K562 (cell line): ENCODE data around the gene ALG14. TPM values are rescaled to one million over a fixed set of nuclear protein-coding genes. Genes with fewer than 3 reads are reported as not detected.

Experiments used
- ATAC-seq: fragments of 200-7000 bp; cut with Tn5 transposase; 3 replicates; pipeline ENCODE4 v1.9.1; 2020; ENCODE audit warnings: moderate library complexity
- BruUV-seq: library from RNA; stranded (reverse); fragments of 400-500 nt; replicated peaks from 2 replicates; lab custom pipeline; 2021; lab: Mats Ljungman, UMichigan
- CTCF ChIA-PET: fragments of 300-600 bp; formaldehyde crosslinking; extraction: SDS; loops from one replicate; lab custom pipeline; 2021; ENCODE audit warnings: low intra/inter-chr PET ratio; lab: Yijun Ruan, JAX
- POLR2A ChIA-PET: fragments of 300-600, 350-650 bp; sonication (Branson Sonifier 250); formaldehyde crosslinking; extraction: SDS; loops from one replicate; lab custom pipeline; 2021; ENCODE audit warnings: antibody characterized with exemption, inconsistent platforms; lab: Yijun Ruan, JAX
- DNase-seq, 4 experiments: peaks; one replicate each; pipeline versions ENCODE4 v3.0.0 to v3.0.0-alpha.2; 2011 to 2018; ENCODE audit warnings: low spot score in 3 of 4, mixed read lengths in 3 of 4; ENCODE audit errors: extremely low read depth in 1 of 4
- FAIRE-seq: peaks from 2 replicates; lab custom pipeline; 2011; peaks lifted over from hg19 to GRCh38; lab: Jason Lieb, UNC
- H2AFZ ChIP-seq: 2 replicates; pipeline ENCODE4 v1.6.0; 2011; ENCODE audit warnings: low read depth, low read length, control low read depth, inconsistent platforms
- H3K27ac ChIP-seq: fragments of 200-600 bp; 3 replicates; pipeline ENCODE4 v1.8.0; 2011; ENCODE audit warnings: low read depth, mild to moderate bottlenecking, control low read depth, inconsistent platforms, low read length, moderate library complexity, mixed read lengths; ENCODE audit errors: extremely low read depth
- H3K27me3 ChIP-seq, 2 experiments: fragments of 300-600 bp in 1 of 2; 2 replicates in 1 of 2; 3 replicates in 1 of 2; pipeline versions ENCODE4 v1.6.0 to v1.8.0; 2011; ENCODE audit warnings: inconsistent platforms in 2 of 2, low read length in 2 of 2, mild to moderate bottlenecking in 1 of 2, mixed read lengths in 1 of 2, moderate library complexity in 1 of 2; ENCODE audit not compliant: control insufficient read depth in 2 of 2, insufficient read depth in 2 of 2
- H3K36me3 ChIP-seq: fragments of 300-600 bp; 3 replicates; pipeline ENCODE4 v1.8.0; 2011; ENCODE audit warnings: mild to moderate bottlenecking, low read length, inconsistent platforms; ENCODE audit not compliant: control insufficient read depth, insufficient read depth
- H3K4me1 ChIP-seq, 2 experiments: fragments of 200-600 bp in 1 of 2; replicated peaks in 1 of 2; 2 replicates in 1 of 2; 3 replicates in 1 of 2; pipeline versions ENCODE4 v1.5.1 to v1.8.0; 2011; ENCODE audit warnings: inconsistent platforms in 2 of 2, low read length in 2 of 2, mild to moderate bottlenecking in 1 of 2, mixed read lengths in 1 of 2, moderate library complexity in 1 of 2; ENCODE audit not compliant: control insufficient read depth in 2 of 2, insufficient read depth in 2 of 2
- H3K4me2 ChIP-seq: 2 replicates; pipeline ENCODE4 v1.6.1; 2011; ENCODE audit warnings: low read length, control low read depth, inconsistent platforms, mixed read lengths; ENCODE audit not compliant: insufficient read depth
- H3K4me3 ChIP-seq: fragments of 200-600 bp; sonication (generic), shearing (Covaris generic); 2 replicates; pipeline ENCODE4 v1.5.1; 2016; ENCODE audit warnings: control low read depth, inconsistent platforms
- H3K79me2 ChIP-seq: fragments of 200-600 bp; 3 replicates; pipeline ENCODE4 v1.8.0; 2011; ENCODE audit warnings: low read length, inconsistent platforms; ENCODE audit not compliant: control insufficient read depth, insufficient read depth
- H3K9ac ChIP-seq, 2 experiments: 2 replicates each; pipeline versions ENCODE4 v1.6.0 to v1.6.1; 2011; ENCODE audit warnings: low read depth in 2 of 2, low read length in 2 of 2, control low read depth in 1 of 2, inconsistent platforms in 1 of 2, mild to moderate bottlenecking in 1 of 2, mixed read lengths in 1 of 2; ENCODE audit not compliant: insufficient read depth in 1 of 2
- H3K9me1 ChIP-seq: one replicate; pipeline ENCODE4 v1.6.0; 2011; ENCODE audit warnings: inconsistent platforms, mild to moderate bottlenecking, low read length, moderate library complexity; ENCODE audit not compliant: control insufficient read depth, insufficient read depth
- H3K9me3 ChIP-seq: replicated peaks from 2 replicates; pipeline ENCODE4 v1.5.1; 2011; ENCODE audit warnings: low read depth, low read length, inconsistent platforms; ENCODE audit not compliant: control insufficient read depth, insufficient read depth
- H4K20me1 ChIP-seq: replicated peaks from 2 replicates; pipeline ENCODE4 v1.6.1; 2011; ENCODE audit warnings: low read length, inconsistent platforms, mixed read lengths; ENCODE audit not compliant: control insufficient read depth, insufficient read depth
- ARNT ChIP-seq, 2 experiments: fragments of 450-650 bp; IDR thresholded peaks; 2 replicates each; pipeline ENCODE4 v1.6.1; 2016; ENCODE audit warnings: mild to moderate bottlenecking in 1 of 2
- ASH1L ChIP-seq: fragments of 450-650 bp; IDR thresholded peaks from 2 replicates; pipeline ENCODE4 v1.6.1; 2018; ENCODE audit warnings: borderline replicate concordance, mild to moderate bottlenecking, low read depth; ENCODE audit not compliant: partially characterized antibody
- GTF2E2 ChIP-seq: fragments of 200-800 bp; sonication (Bioruptor generic); IDR thresholded peaks from 2 replicates; pipeline ENCODE4 v1.6.1; 2016; ENCODE audit warnings: missing genetic modification characterization, missing compliant biosample characterization
- HDAC8 ChIP-seq: fragments of 450-650 bp; IDR thresholded peaks from 2 replicates; pipeline ENCODE4 v1.6.1; 2016; ENCODE audit warnings: mild to moderate bottlenecking, missing genetic modification characterization, moderate library complexity, missing compliant biosample characterization
- L3MBTL2 ChIP-seq: fragments of 450-650 bp; IDR thresholded peaks from 2 replicates; pipeline ENCODE4 v1.6.1; 2016; ENCODE audit warnings: mild to moderate bottlenecking, moderate library complexity
- PHB2 ChIP-seq: fragments of 450-650 bp; IDR thresholded peaks from 2 replicates; pipeline ENCODE4 v1.6.1; 2017; ENCODE audit warnings: low read depth
- PHTF2 ChIP-seq: fragments of 250-450 bp; sonication (Bioruptor Pico); IDR thresholded peaks from 2 replicates; pipeline ENCODE4 v1.5.0; 2021; ENCODE audit warnings: mild to moderate bottlenecking
- SMAD3 ChIP-seq: fragments of 450-650 bp; formaldehyde crosslinking; conservative IDR thresholded peaks from 2 replicates; pipeline ENCODE4 v1.4.0; 2020; ENCODE audit warnings: mild to moderate bottlenecking
- WGBS: fragments of 100-300 bp; shearing (Covaris generic); methylation state at CpG from one replicate; pipeline ENCODE4 v1.1.6; 2016; ENCODE audit warnings: low coverage, mixed read lengths; ENCODE audit not compliant: insufficient coverage; ENCODE audit errors: missing lambda C conversion rate; 5-methylcytosine and 5-hydroxymethylcytosine counted together
- in situ Hi-C: fragments of 300-500 bp; cut with MboI; formaldehyde crosslinking; loops from 4 replicates; pipeline ENCODE4 v1.15.0; 2018; ENCODE audit warnings: inconsistent platforms, mixed read lengths
- intact Hi-C: fragments of 100-400 bp; cut with micrococcal nuclease; formaldehyde crosslinking; loops from 2 replicates; pipeline ENCODE4 v1.14.2; 2022
- polyA plus RNA-seq, 8 experiments: library from polyadenylated mRNA; depleted of rRNA in 4 of 8; stranded (reverse) in 5 of 8; unstranded in 3 of 8; fragments of >200 nt; fragmentation: Nextera tagmentation in 2 of 8; fragmentation: Illumina TruSeq in 1 of 8; extraction: Ambion mirVana in 2 of 8; extraction: Trizol in 1 of 8; gene quantifications; 2 replicates each; pipeline versions ENCODE4 v1.2.1 to v1.2.3, GENCODE V29; 2011 to 2014; ENCODE audit warnings: inconsistent platforms in 1 of 8, missing spikeins in 1 of 8
- total RNA-seq, 7 experiments: library from RNA; depleted of rRNA in 6 of 7; stranded (reverse); fragments of >200 nt in 6 of 7; fragmentation: Illumina TruSeq in 2 of 7; extraction: Trizol in 2 of 7; gene quantifications; 2 replicates each; pipeline versions ENCODE4 v1.2.1 to v1.2.3, GENCODE V29; 2011 to 2021; ENCODE audit warnings: low replicate concordance in 1 of 7
- TF ChIP-seq, protein P1 (sequence below): fragments of 250-450 bp; sonication (Bioruptor Pico); IDR thresholded peaks from 2 replicates; pipeline ENCODE4 v1.8.0; 2022; ENCODE audit warnings: inconsistent platforms, mild to moderate bottlenecking, moderate library complexity, borderline replicate concordance
- TF ChIP-seq, protein P2 (sequence below), 2 experiments: IDR thresholded peaks in 1 of 2; conservative IDR thresholded peaks in 1 of 2; 2 replicates each; pipeline ENCODE4 v1.6.1; 2016; ENCODE audit warnings: low read depth in 2 of 2, mild to moderate bottlenecking in 1 of 2, missing compliant biosample characterization in 1 of 2, missing genetic modification characterization in 1 of 2, moderate library complexity in 1 of 2
- TF ChIP-seq, protein P3 (sequence below): fragments of 450-650 bp; conservative IDR thresholded peaks from 2 replicates; pipeline ENCODE4 v1.6.1; 2016; ENCODE audit warnings: missing genetic modification characterization, low read depth, mild to moderate bottlenecking, missing compliant biosample characterization, moderate library complexity
- TF ChIP-seq, protein P4 (sequence below): sonication (generic); formaldehyde crosslinking; IDR thresholded peaks from 2 replicates; pipeline ENCODE4 v1.8.0; 2023; ENCODE audit warnings: missing genetic modification reagents, mild to moderate bottlenecking, borderline replicate concordance

The ALG14 gene
- total and polyA plus RNA-seq, 9 of the 15 experiments (the other 6 are each of a cell fraction or from before 2014, with no cell fraction given) = 2.8 to 16.2 (median 4.9) TPM

DNA sequence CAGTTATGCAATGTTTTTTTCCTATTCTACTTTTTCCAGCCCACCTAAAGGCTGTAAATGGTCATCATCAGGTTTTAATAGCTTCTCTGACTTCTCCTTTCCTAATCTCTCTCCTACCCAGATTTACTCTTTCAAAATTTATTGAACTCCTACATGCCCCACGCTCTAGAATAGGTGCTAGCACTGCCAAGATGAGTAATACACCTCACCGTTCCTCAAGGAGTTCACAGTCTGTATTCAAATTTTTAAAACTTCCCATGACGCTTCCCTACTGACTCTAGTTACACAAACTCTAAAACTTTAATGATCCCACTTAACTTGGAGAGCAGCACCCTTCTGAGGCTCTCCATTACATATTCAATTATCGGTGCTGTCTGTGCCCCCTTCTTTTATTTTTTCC is 51.6 kb downstream of the ALG14 start:
- Histone ChIP-seq H3K9me3 (no peaks in the 10 kb centered on the region), H3K27me3 (no peaks in the 10 kb centered on the region), H2AFZ (no peak overlapping the region), H3K36me3 (no peaks in the 10 kb centered on the region), H3K9me1 (no peaks in the 10 kb centered on the region), H3K9ac (no peak overlapping the region), H4K20me1 (no peaks in the 10 kb centered on the region), H3K79me2 (no peaks in the 10 kb centered on the region), H3K4me2 (no peak overlapping the region), H3K27ac (no peak overlapping the region), H3K4me3 (no peak overlapping the region), H3K4me1 (no peaks in the 10 kb centered on the region)
- POLR2A ChIA-PET = interaction anchor here (1.7 kb wide), 1 partner anchor 8 kb away, joined by 5 read pairs; no protein-coding TSS in a partner anchor
- WGBS = 21% methylated on average over 4 of the region's 4 CpGs
- CTCF ChIA-PET = no interaction called here
- in situ Hi-C loops = no loop called here
- intact Hi-C loops = no loop called here
- ATAC-seq = no peak
- BruUV-seq = no TSS peak
- FAIRE-seq = no peak
- DNase-seq = no peak
- TF ChIP-seq ASH1L (no peak), ARNT (IDR thresholded peaks at IDR 0.05) (no peak), PHB2 (no peak), GTF2E2 (tag) (no peak), SMAD3 (CRISPR knock-in tag) (no peak), HDAC8 (tag) (no peak), PHTF2 (CRISPR knock-in tag) (no peak), L3MBTL2 (no peak)
- TF ChIP-seq, protein P1, sequence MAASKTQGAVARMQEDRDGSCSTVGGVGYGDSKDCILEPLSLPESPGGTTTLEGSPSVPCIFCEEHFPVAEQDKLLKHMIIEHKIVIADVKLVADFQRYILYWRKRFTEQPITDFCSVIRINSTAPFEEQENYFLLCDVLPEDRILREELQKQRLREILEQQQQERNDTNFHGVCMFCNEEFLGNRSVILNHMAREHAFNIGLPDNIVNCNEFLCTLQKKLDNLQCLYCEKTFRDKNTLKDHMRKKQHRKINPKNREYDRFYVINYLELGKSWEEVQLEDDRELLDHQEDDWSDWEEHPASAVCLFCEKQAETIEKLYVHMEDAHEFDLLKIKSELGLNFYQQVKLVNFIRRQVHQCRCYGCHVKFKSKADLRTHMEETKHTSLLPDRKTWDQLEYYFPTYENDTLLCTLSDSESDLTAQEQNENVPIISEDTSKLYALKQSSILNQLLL = no peak
- TF ChIP-seq, protein P2, sequence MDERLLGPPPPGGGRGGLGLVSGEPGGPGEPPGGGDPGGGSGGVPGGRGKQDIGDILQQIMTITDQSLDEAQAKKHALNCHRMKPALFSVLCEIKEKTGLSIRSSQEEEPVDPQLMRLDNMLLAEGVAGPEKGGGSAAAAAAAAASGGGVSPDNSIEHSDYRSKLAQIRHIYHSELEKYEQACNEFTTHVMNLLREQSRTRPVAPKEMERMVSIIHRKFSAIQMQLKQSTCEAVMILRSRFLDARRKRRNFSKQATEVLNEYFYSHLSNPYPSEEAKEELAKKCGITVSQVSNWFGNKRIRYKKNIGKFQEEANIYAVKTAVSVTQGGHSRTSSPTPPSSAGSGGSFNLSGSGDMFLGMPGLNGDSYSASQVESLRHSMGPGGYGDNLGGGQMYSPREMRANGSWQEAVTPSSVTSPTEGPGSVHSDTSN (CRISPR knock-in tag; IDR thresholded peaks at IDR 0.05; ENCODE audit: low read depth) = no peak
- TF ChIP-seq, protein P2 (tag; conservative IDR thresholded peaks at IDR 0.05; ENCODE audit: low read depth) = no peak
- TF ChIP-seq, protein P3, sequence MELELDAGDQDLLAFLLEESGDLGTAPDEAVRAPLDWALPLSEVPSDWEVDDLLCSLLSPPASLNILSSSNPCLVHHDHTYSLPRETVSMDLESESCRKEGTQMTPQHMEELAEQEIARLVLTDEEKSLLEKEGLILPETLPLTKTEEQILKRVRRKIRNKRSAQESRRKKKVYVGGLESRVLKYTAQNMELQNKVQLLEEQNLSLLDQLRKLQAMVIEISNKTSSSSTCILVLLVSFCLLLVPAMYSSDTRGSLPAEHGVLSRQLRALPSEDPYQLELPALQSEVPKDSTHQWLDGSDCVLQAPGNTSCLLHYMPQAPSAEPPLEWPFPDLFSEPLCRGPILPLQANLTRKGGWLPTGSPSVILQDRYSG = no peak
- TF ChIP-seq, protein P4, sequence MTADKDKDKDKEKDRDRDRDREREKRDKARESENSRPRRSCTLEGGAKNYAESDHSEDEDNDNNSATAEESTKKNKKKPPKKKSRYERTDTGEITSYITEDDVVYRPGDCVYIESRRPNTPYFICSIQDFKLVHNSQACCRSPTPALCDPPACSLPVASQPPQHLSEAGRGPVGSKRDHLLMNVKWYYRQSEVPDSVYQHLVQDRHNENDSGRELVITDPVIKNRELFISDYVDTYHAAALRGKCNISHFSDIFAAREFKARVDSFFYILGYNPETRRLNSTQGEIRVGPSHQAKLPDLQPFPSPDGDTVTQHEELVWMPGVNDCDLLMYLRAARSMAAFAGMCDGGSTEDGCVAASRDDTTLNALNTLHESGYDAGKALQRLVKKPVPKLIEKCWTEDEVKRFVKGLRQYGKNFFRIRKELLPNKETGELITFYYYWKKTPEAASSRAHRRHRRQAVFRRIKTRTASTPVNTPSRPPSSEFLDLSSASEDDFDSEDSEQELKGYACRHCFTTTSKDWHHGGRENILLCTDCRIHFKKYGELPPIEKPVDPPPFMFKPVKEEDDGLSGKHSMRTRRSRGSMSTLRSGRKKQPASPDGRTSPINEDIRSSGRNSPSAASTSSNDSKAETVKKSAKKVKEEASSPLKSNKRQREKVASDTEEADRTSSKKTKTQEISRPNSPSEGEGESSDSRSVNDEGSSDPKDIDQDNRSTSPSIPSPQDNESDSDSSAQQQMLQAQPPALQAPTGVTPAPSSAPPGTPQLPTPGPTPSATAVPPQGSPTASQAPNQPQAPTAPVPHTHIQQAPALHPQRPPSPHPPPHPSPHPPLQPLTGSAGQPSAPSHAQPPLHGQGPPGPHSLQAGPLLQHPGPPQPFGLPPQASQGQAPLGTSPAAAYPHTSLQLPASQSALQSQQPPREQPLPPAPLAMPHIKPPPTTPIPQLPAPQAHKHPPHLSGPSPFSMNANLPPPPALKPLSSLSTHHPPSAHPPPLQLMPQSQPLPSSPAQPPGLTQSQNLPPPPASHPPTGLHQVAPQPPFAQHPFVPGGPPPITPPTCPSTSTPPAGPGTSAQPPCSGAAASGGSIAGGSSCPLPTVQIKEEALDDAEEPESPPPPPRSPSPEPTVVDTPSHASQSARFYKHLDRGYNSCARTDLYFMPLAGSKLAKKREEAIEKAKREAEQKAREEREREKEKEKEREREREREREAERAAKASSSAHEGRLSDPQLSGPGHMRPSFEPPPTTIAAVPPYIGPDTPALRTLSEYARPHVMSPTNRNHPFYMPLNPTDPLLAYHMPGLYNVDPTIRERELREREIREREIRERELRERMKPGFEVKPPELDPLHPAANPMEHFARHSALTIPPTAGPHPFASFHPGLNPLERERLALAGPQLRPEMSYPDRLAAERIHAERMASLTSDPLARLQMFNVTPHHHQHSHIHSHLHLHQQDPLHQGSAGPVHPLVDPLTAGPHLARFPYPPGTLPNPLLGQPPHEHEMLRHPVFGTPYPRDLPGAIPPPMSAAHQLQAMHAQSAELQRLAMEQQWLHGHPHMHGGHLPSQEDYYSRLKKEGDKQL (CRISPR knock-in tag) = no peak
